Measurements from ENCODE around the gene FBN1. TPM values are rescaled to one million over a fixed set of nuclear protein-coding genes. Genes with fewer than 3 reads are reported as not detected.

FBN1 gene
- polyA plus RNA-seq, 2 of the 4 experiments (the other 2 are of a cell fraction) = 6.3 to 9.4 TPM

GRCh38 chr15:48473667-48474066 lies 171.8 kb downstream of the FBN1 start (continued):
- no peak for TF ChIP-seq FOSB (CRISPR knock-in tag; IDR thresholded peaks at IDR 0.05)
- TF ChIP-seq JUN (IDR thresholded peaks at IDR 0.05) = no peak
- TF ChIP-seq RCOR1 (IDR thresholded peaks at IDR 0.05; ENCODE audit: low read depth, low read length) = no peak

DNA sequence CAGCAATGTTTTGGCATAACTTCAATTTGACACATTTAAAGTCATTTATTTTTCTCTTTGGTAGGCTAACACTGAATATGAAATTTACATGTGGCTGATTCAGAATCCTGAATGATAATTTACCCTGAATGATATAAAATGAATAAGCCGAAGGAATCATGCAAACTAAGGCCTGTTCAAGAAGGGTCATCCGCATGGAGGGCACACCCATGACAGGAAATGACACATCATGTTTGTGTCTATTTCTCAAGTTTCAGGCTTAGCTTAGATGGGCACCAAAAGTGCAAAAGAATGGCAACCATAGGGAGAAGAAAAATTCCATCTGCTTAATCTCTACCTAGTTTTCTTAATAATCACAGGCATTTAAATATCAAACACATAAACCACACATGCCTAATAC lies 172.8 kb downstream of the FBN1 start:
- FAIRE-seq (no peak), ATAC-seq (no peak), DNase-seq (ENCODE audit: low read depth in 1 of 2, low spot score in 1 of 2) (peak in 1 of 2 experiments; percentile 3)
- ChIA-PET POLR2A (no interaction called here), CTCF (no interaction called here)
- Histone ChIP-seq H3K4me1 (no peaks in the 10 kb centered on the region), H3K4me3 (no peak overlapping the region), H3K27ac (no peak overlapping the region), H3K9me3 (no peaks in the 10 kb centered on the region), H3K4me2 (no peak overlapping the region)
- WGBS (ENCODE audit: missing lambda C conversion rate) = 56% methylated on average over 2 of the region's 2 CpGs
- TF ChIP-seq CHD2 (IDR thresholded peaks at IDR 0.05; ENCODE audit: low read length, partially characterized antibody) = no peak

DNA sequence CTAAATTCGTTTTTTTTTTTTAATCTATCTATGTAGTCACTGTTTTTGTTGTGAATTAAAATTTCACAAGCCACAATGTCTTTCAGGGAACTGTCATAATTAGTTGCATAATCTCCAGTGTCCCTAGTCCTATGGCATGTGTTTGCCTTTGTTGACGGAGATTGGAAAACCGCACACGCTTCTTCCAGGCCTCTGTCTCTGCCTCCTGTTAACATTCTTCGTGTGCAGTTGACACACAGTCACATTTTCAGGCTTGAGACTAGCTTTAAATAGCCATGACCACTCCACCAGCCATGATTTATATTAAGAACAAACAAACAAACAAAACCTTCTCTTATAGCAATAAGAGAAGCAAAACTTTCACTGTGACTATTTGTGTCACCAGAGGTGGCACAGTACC lies 174.4 kb downstream of the FBN1 start:
- WGBS (ENCODE audit: missing lambda C conversion rate) = 64% methylated on average over 5 of the region's 5 CpGs
- H3K4me1 ChIP-seq = no peaks in the 10 kb centered on the region
- ChIA-PET POLR2A (no interaction called here), CTCF (no interaction called here)
- H3K27ac ChIP-seq = no peak overlapping the region
- ATAC-seq (no peak), FAIRE-seq (no peak), DNase-seq (ENCODE audit: low read depth in 1 of 2, low spot score in 1 of 2) (no peak)
- TF ChIP-seq HDAC2 (IDR thresholded peaks at IDR 0.05) (no peak), RCOR1 (IDR thresholded peaks at IDR 0.05; ENCODE audit: low read depth, low read length) (no peak), CBX2 (IDR thresholded peaks at IDR 0.05; ENCODE audit: borderline replicate concordance, low read depth) (no peak), SMC3 (IDR thresholded peaks at IDR 0.05) (no peak), ZSCAN20 (CRISPR knock-in tag; IDR thresholded peaks at IDR 0.05) (no peak), TFCP2L1 (CRISPR knock-in tag; IDR thresholded peaks at IDR 0.05) (no peak), ATOH8 (CRISPR knock-in tag; IDR thresholded peaks at IDR 0.05; ENCODE audit: low read depth) (no peak), JUNB (IDR thresholded peaks at IDR 0.05) (no peak), FOSB (CRISPR knock-in tag; IDR thresholded peaks at IDR 0.05) (no peak), JUN (IDR thresholded peaks at IDR 0.05) (no peak), CTCF (IDR thresholded peaks at IDR 0.05) (no peak), FOXS1 (CRISPR knock-in tag; IDR thresholded peaks at IDR 0.05) (no peak), ZNF302 (CRISPR knock-in tag; IDR thresholded peaks at IDR 0.05) (no peak), POLR2AphosphoS2 (conservative IDR thresholded peaks at IDR 0.05; ENCODE audit: low read length) (no peak)
- TF ChIP-seq, protein P1, sequence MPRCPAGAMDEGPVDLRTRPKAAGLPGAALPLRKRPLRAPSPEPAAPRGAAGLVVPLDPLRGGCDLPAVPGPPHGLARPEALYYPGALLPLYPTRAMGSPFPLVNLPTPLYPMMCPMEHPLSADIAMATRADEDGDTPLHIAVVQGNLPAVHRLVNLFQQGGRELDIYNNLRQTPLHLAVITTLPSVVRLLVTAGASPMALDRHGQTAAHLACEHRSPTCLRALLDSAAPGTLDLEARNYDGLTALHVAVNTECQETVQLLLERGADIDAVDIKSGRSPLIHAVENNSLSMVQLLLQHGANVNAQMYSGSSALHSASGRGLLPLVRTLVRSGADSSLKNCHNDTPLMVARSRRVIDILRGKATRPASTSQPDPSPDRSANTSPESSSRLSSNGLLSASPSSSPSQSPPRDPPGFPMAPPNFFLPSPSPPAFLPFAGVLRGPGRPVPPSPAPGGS (IDR thresholded peaks at IDR 0.05) = no peak
- H3K9me3 ChIP-seq = no peaks in the 10 kb centered on the region
- H3K4me2 ChIP-seq = no peak overlapping the region
- H3K4me3 ChIP-seq = no peak overlapping the region

GRCh38 chr15:48470096-48470495 lies 175.4 kb downstream of the FBN1 start:
- no peak overlapping the region for H3K4me2 ChIP-seq
- no peak overlapping the region for H3K4me3 ChIP-seq
- FAIRE-seq (no peak), ATAC-seq (no peak), DNase-seq (ENCODE audit: low read depth in 1 of 2, low spot score in 1 of 2) (no peak)
- no peaks in the 10 kb centered on the region for H3K9me3 ChIP-seq
- TF ChIP-seq MYC (IDR thresholded peaks at IDR 0.05; ENCODE audit: borderline replicate concordance, low read length) = no peak
- TF ChIP-seq, protein P2, sequence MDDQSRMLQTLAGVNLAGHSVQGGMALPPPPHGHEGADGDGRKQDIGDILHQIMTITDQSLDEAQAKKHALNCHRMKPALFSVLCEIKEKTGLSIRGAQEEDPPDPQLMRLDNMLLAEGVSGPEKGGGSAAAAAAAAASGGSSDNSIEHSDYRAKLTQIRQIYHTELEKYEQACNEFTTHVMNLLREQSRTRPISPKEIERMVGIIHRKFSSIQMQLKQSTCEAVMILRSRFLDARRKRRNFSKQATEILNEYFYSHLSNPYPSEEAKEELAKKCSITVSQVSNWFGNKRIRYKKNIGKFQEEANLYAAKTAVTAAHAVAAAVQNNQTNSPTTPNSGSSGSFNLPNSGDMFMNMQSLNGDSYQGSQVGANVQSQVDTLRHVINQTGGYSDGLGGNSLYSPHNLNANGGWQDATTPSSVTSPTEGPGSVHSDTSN (IDR thresholded peaks at IDR 0.05) = no peak
- TF ChIP-seq CBX2 (IDR thresholded peaks at IDR 0.05; ENCODE audit: borderline replicate concordance, low read depth) = no peak
- TF ChIP-seq ATOH8 (CRISPR knock-in tag; IDR thresholded peaks at IDR 0.05; ENCODE audit: low read depth) = no peak
- TF ChIP-seq HDAC2 (IDR thresholded peaks at IDR 0.05) = no peak
- no peak for TF ChIP-seq ZSCAN20 (CRISPR knock-in tag; IDR thresholded peaks at IDR 0.05)
- H3K27ac ChIP-seq = no peak overlapping the region
- H3K4me1 ChIP-seq = no peaks in the 10 kb centered on the region
- POLR2A ChIA-PET = no interaction called here
- CTCF ChIA-PET = no interaction called here
- 57% methylated on average over 4 of the region's 4 CpGs for WGBS (ENCODE audit: missing lambda C conversion rate)
